ENCODE results near the gene DNAI4.

GRCh38 chr1:66944330-66945274, 19.9 kb upstream of the DNAI4 start:
- TF ChIP-seq, protein P1, sequence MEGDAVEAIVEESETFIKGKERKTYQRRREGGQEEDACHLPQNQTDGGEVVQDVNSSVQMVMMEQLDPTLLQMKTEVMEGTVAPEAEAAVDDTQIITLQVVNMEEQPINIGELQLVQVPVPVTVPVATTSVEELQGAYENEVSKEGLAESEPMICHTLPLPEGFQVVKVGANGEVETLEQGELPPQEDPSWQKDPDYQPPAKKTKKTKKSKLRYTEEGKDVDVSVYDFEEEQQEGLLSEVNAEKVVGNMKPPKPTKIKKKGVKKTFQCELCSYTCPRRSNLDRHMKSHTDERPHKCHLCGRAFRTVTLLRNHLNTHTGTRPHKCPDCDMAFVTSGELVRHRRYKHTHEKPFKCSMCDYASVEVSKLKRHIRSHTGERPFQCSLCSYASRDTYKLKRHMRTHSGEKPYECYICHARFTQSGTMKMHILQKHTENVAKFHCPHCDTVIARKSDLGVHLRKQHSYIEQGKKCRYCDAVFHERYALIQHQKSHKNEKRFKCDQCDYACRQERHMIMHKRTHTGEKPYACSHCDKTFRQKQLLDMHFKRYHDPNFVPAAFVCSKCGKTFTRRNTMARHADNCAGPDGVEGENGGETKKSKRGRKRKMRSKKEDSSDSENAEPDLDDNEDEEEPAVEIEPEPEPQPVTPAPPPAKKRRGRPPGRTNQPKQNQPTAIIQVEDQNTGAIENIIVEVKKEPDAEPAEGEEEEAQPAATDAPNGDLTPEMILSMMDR (conservative IDR thresholded peaks at IDR 0.05 in 1 of 2, IDR thresholded peaks at IDR 0.05 in 1 of 2; ENCODE audit: low read depth in 1 of 2, low read length in 2 of 2) = no peak
- no peak for TF ChIP-seq EZH2 (IDR thresholded peaks at IDR 0.05; ENCODE audit: low read length, missing control alignments)

Measured in fibroblast of lung (primary cell).